HepG2 (cell line): ENCODE measurements around the gene HOXA4. TPM values are rescaled to one million over a fixed set of nuclear protein-coding genes. Genes with fewer than 3 reads are reported as not detected.

Source experiments
- CENPX ChIP-seq: sonication (generic); formaldehyde crosslinking; IDR thresholded peaks from 2 replicates; pipeline ENCODE4 v1.9.0; 2021; ENCODE audit warnings: mild to moderate bottlenecking, missing genetic modification reagents, moderate library complexity
- DR1 ChIP-seq: sonication (generic); formaldehyde crosslinking; IDR thresholded peaks from 2 replicates; pipeline ENCODE4 v1.8.0; 2021; ENCODE audit warnings: mild to moderate bottlenecking, missing genetic modification reagents, inconsistent platforms
- ESRRA ChIP-seq: sonication (generic); formaldehyde crosslinking; IDR thresholded peaks from 2 replicates; pipeline ENCODE4 v1.5.1; 2020; ENCODE audit warnings: mild to moderate bottlenecking, low read depth, missing genetic modification reagents
- FOXC1 ChIP-seq: sonication (generic); formaldehyde crosslinking; IDR thresholded peaks from 2 replicates; pipeline ENCODE4 v1.8.0; 2022; ENCODE audit warnings: mild to moderate bottlenecking, missing genetic modification reagents, borderline replicate concordance
- HDAC1 ChIP-seq: sonication (generic); formaldehyde crosslinking; IDR thresholded peaks from 2 replicates; pipeline ENCODE4 v1.5.1; 2020; ENCODE audit warnings: mild to moderate bottlenecking, missing genetic modification reagents
- HNRNPK ChIP-seq: fragments of 200-400 bp; formaldehyde crosslinking; IDR thresholded peaks from 2 replicates; pipeline ENCODE4 v1.6.1; 2018; ENCODE audit warnings: low read length, low read depth, moderate library complexity, mild to moderate bottlenecking; ENCODE audit not compliant: poor library complexity, severe bottlenecking
- LCORL ChIP-seq, 2 experiments: fragments of 450-650 bp in 1 of 2; sonication (generic) in 1 of 2; formaldehyde crosslinking in 1 of 2; IDR thresholded peaks; 2 replicates each; pipeline versions ENCODE4 v1.5.0 to v1.6.1; 2017 to 2020; ENCODE audit warnings: antibody characterized with exemption in 1 of 2, missing genetic modification reagents in 1 of 2
- MAF1 ChIP-seq: sonication (generic); formaldehyde crosslinking; IDR thresholded peaks from 2 replicates; pipeline ENCODE4 v1.5.0; 2020; ENCODE audit warnings: missing genetic modification reagents, borderline replicate concordance
- NONO ChIP-seq, 2 experiments: fragments of 450-650 bp in 1 of 2; sonication (generic) in 1 of 2; formaldehyde crosslinking in 1 of 2; IDR thresholded peaks in 1 of 2; conservative IDR thresholded peaks in 1 of 2; 2 replicates each; pipeline versions ENCODE4 v1.6.1 to v1.8.0; 2017 to 2022; ENCODE audit warnings: mild to moderate bottlenecking in 1 of 2, missing genetic modification reagents in 1 of 2, moderate library complexity in 1 of 2
- PCBP2 ChIP-seq: fragments of 200-400 bp; formaldehyde crosslinking; optimal IDR thresholded peaks from 2 replicates; pipeline ENCODE3; 2018; ENCODE audit warnings: low read length, low read depth; ENCODE audit not compliant: poor library complexity, severe bottlenecking
- RAD21 ChIP-seq: fragments of 450-650 bp; formaldehyde crosslinking; IDR thresholded peaks from 2 replicates; pipeline ENCODE4 v1.5.0; 2020; ENCODE audit warnings: mild to moderate bottlenecking
- SIX4 ChIP-seq: sonication (generic); formaldehyde crosslinking; IDR thresholded peaks from 2 replicates; pipeline ENCODE4 v1.4.0; 2020; ENCODE audit warnings: missing genetic modification reagents
- TBL1XR1 ChIP-seq: fragments of 150-350 bp; IDR thresholded peaks from 2 replicates; pipeline ENCODE4 v1.6.1; 2014; ENCODE audit warnings: borderline replicate concordance, low read length; ENCODE audit not compliant: partially characterized antibody
- YEATS4 ChIP-seq: sonication (generic); formaldehyde crosslinking; IDR thresholded peaks from 2 replicates; pipeline ENCODE4 v1.4.0; 2020; ENCODE audit warnings: missing genetic modification reagents, borderline replicate concordance
- YY1 ChIP-seq: IDR thresholded peaks from 2 replicates; pipeline ENCODE4 v1.6.1; 2011; ENCODE audit warnings: low read length, low read depth, moderate library complexity, mild to moderate bottlenecking; ENCODE audit not compliant: insufficient read depth, insufficient replicate concordance
- ZNF562 ChIP-seq: sonication (generic); formaldehyde crosslinking; IDR thresholded peaks from 2 replicates; pipeline ENCODE4 v1.8.0; 2022; ENCODE audit warnings: missing genetic modification reagents, borderline replicate concordance
- ZNF703 ChIP-seq: sonication (generic); formaldehyde crosslinking; IDR thresholded peaks from 2 replicates; pipeline ENCODE4 v1.5.1; 2020; ENCODE audit warnings: missing genetic modification reagents, mild to moderate bottlenecking, moderate library complexity, borderline replicate concordance
- ZNF850 ChIP-seq: sonication (generic); formaldehyde crosslinking; conservative IDR thresholded peaks from 2 replicates; pipeline ENCODE4 v1.9.0; 2021; ENCODE audit warnings: mild to moderate bottlenecking, missing genetic modification reagents
- polyA plus RNA-seq, 8 experiments: library from polyadenylated mRNA; depleted of rRNA in 3 of 8; stranded (reverse) in 7 of 8; unstranded in 1 of 8; fragments of >200 nt; fragmentation: Illumina TruSeq in 4 of 8; extraction: Trizol in 4 of 8; gene quantifications; 2 replicates each; pipeline versions ENCODE4 v1.2.1 to v1.2.3, GENCODE V29; 2011 to 2016; ENCODE audit warnings: low read depth in 4 of 8, missing spikeins in 1 of 8, mixed read lengths in 1 of 8; ENCODE audit not compliant: insufficient read depth in 1 of 8
- total RNA-seq, 5 experiments: library from RNA; depleted of rRNA; stranded (reverse); fragments of >200 nt; fragmentation: Illumina TruSeq; extraction: Trizol; gene quantifications; 2 replicates each; pipeline ENCODE4 v1.2.3, GENCODE V29; 2016; ENCODE audit warnings: low read depth in 1 of 5
- TF ChIP-seq, protein P1 (sequence below): sonication (generic); formaldehyde crosslinking; IDR thresholded peaks from 2 replicates; pipeline ENCODE4 v1.4.0; 2020; ENCODE audit warnings: missing genetic modification reagents
- TF ChIP-seq, protein P2 (sequence below): IDR thresholded peaks from 2 replicates; pipeline ENCODE4 v1.6.1; 2012; ENCODE audit warnings: low read length, improper control_type of control experiment
- TF ChIP-seq, protein P3 (sequence below): sonication (generic); formaldehyde crosslinking; IDR thresholded peaks from 2 replicates; pipeline ENCODE4 v1.4.0; 2020; ENCODE audit warnings: missing genetic modification reagents

Gene HOXA4
- total and polyA plus RNA-seq, 2 of the 13 experiments (the other 11 are each of a cell fraction or from before 2014, with no cell fraction given): 2.4 to 5.4 TPM

DNA sequence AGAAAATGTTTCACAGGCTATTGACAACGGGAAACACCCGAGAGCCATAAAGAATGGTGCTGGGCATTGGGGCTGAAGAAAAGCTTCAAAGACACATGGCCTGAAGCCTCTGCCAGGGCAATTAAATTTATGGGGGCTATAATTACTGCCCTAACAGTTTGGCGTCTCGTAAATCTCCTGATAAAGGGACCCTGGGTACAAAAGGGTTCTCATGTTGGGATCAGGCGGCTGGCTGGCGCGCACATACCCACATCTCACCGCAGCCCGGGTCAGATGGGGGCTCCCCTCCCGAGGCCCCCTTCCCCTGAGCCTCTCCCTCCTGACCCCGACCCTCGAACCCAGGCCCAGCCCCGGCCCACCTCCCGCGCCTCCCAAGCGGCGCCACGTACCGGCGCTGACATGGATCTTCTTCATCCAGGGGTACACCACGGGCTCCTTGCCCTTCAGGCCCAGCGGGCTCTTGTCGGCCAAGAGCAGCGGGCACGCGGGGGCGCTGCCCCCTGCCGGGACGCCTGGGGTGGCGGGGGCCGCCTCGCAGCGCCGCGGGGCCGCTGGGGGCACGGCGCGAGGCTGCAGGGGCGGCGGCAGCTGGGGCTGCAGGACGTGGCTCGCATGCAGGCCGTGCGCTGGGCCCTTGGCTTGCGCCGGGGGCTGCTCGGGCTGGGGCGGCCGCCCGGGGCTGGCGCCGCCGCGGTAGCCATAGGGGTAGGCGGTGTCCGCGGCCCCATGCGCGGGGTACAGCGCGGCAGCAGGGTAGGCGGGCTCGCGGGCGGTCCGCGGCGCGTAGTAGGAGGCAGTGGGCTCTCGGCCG is 623 bp downstream of the HOXA4 start (continued):
- TF ChIP-seq MAF1 (CRISPR knock-in tag) (0 out of 2 replicates have a peak, but pooled peaks have one; percentile 32), DR1 (no peak), ZNF562 (CRISPR knock-in tag) (peak; percentile 44; the same call in 1 of the 2 replicates), ZNF703 (CRISPR knock-in tag) (no peak), LCORL (IDR thresholded peaks at IDR 0.05) (no peak), LCORL (CRISPR knock-in tag; IDR thresholded peaks at IDR 0.05) (no peak), SIX4 (no peak), PCBP2 (no peak), HNRNPK (peak; percentile 81), YY1 (peak; percentile 59), FOXC1 (CRISPR knock-in tag) (peak; percentile 55; the same call in 1 of the 2 replicates), ZNF850 (CRISPR knock-in tag) (no peak), TBL1XR1 (no peak), ESRRA (no peak), YEATS4 (peak; percentile 50; the same call in 1 of the 2 replicates), RAD21 (CRISPR knock-in tag) (0 out of 2 replicates have a peak, but pooled peaks have one; percentile 54), HDAC1 (CRISPR knock-in tag) (peak; percentile 29; the same call in 1 of the 2 replicates), CENPX (CRISPR knock-in tag) (no peak), NONO (IDR thresholded peaks at IDR 0.05) (no peak), NONO (CRISPR knock-in tag; conservative IDR thresholded peaks at IDR 0.05) (0 out of 2 replicates have a peak, but pooled peaks have one; percentile 33)
- TF ChIP-seq, protein P1, sequence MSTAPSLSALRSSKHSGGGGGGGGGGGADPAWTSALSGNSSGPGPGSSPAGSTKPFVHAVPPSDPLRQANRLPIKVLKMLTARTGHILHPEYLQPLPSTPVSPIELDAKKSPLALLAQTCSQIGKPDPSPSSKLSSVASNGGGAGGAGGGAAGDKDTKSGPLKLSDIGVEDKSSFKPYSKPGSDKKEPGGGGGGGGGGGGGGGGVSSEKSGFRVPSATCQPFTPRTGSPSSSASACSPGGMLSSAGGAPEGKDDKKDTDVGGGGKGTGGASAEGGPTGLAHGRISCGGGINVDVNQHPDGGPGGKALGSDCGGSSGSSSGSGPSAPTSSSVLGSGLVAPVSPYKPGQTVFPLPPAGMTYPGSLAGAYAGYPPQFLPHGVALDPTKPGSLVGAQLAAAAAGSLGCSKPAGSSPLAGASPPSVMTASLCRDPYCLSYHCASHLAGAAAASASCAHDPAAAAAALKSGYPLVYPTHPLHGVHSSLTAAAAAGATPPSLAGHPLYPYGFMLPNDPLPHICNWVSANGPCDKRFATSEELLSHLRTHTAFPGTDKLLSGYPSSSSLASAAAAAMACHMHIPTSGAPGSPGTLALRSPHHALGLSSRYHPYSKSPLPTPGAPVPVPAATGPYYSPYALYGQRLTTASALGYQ (CRISPR knock-in tag): no peak
- TF ChIP-seq, protein P2, sequence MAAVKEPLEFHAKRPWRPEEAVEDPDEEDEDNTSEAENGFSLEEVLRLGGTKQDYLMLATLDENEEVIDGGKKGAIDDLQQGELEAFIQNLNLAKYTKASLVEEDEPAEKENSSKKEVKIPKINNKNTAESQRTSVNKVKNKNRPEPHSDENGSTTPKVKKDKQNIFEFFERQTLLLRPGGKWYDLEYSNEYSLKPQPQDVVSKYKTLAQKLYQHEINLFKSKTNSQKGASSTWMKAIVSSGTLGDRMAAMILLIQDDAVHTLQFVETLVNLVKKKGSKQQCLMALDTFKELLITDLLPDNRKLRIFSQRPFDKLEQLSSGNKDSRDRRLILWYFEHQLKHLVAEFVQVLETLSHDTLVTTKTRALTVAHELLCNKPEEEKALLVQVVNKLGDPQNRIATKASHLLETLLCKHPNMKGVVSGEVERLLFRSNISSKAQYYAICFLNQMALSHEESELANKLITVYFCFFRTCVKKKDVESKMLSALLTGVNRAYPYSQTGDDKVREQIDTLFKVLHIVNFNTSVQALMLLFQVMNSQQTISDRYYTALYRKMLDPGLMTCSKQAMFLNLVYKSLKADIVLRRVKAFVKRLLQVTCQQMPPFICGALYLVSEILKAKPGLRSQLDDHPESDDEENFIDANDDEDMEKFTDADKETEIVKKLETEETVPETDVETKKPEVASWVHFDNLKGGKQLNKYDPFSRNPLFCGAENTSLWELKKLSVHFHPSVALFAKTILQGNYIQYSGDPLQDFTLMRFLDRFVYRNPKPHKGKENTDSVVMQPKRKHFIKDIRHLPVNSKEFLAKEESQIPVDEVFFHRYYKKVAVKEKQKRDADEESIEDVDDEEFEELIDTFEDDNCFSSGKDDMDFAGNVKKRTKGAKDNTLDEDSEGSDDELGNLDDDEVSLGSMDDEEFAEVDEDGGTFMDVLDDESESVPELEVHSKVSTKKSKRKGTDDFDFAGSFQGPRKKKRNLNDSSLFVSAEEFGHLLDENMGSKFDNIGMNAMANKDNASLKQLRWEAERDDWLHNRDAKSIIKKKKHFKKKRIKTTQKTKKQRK: no peak
- TF ChIP-seq, protein P3, sequence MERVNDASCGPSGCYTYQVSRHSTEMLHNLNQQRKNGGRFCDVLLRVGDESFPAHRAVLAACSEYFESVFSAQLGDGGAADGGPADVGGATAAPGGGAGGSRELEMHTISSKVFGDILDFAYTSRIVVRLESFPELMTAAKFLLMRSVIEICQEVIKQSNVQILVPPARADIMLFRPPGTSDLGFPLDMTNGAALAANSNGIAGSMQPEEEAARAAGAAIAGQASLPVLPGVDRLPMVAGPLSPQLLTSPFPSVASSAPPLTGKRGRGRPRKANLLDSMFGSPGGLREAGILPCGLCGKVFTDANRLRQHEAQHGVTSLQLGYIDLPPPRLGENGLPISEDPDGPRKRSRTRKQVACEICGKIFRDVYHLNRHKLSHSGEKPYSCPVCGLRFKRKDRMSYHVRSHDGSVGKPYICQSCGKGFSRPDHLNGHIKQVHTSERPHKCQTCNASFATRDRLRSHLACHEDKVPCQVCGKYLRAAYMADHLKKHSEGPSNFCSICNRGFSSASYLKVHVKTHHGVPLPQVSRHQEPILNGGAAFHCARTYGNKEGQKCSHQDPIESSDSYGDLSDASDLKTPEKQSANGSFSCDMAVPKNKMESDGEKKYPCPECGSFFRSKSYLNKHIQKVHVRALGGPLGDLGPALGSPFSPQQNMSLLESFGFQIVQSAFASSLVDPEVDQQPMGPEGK: peak; percentile 85
